ENCODE measurements around the gene LOXHD1. TPM values are rescaled to one million over a fixed set of nuclear protein-coding genes. Genes with fewer than 3 reads are reported as not detected.

The LOXHD1 gene
- total RNA-seq, 1 donor from 2014 or later: not detected

- no peaks in the 10 kb centered on the region for H3K36me3 ChIP-seq
- DNase-seq (ENCODE audit: low spot score in 2 of 2): no peak
- H3K27ac ChIP-seq: no peak overlapping the region
- no peak for TF ChIP-seq CTCF (IDR thresholded peaks at IDR 0.05)
- intact Hi-C loops (cut with DNase I): loop anchor here (10.0 kb wide), 1 partner anchor 310 kb away; a partner anchor contains a TSS
- no peaks in the 10 kb centered on the region for H3K27me3 ChIP-seq
- H3K4me3 ChIP-seq: no peak overlapping the region
- H3K9me3 ChIP-seq: no peaks in the 10 kb centered on the region
- H3K4me1 ChIP-seq: no peaks in the 10 kb centered on the region
Measured at GRCh38 chr18:46484971-46485370, 172.0 kb downstream of the LOXHD1 start.

GRCh38 chr18:46482831-46483230 is 174.2 kb downstream of the LOXHD1 start:
- no peak overlapping the region for H3K27ac ChIP-seq
- DNase-seq (ENCODE audit: low spot score in 2 of 2): no peak
- H3K9me3 ChIP-seq: no peaks in the 10 kb centered on the region
- H3K4me3 ChIP-seq: no peak overlapping the region
- H3K36me3 ChIP-seq: no peaks in the 10 kb centered on the region
- intact Hi-C loops (cut with DNase I): loop anchor here (10.0 kb wide), 1 partner anchor 308 kb away; a partner anchor contains a TSS
- no peak for TF ChIP-seq CTCF (IDR thresholded peaks at IDR 0.05)
- H3K27me3 ChIP-seq: no peaks in the 10 kb centered on the region
- H3K4me1 ChIP-seq: no peaks in the 10 kb centered on the region

GRCh38 chr18:46481847-46482245 is 175.2 kb downstream of the LOXHD1 start:
- Histone ChIP-seq H3K4me1 (no peaks in the 10 kb centered on the region), H3K36me3 (no peaks in the 10 kb centered on the region), H3K27me3 (no peaks in the 10 kb centered on the region), H3K27ac (no peak overlapping the region), H3K4me3 (no peak overlapping the region), H3K9me3 (no peaks in the 10 kb centered on the region)
- TF ChIP-seq CTCF (IDR thresholded peaks at IDR 0.05): no peak
- intact Hi-C loops (cut with DNase I): loop anchor here (2.0 to 10.0 kb wide), 2 partner anchors 201 to 307 kb away; a partner anchor contains a TSS
- no peak for DNase-seq (ENCODE audit: low spot score in 2 of 2)

GRCh38 chr18:46481048-46481846 is 175.8 kb downstream of the LOXHD1 start:
- Histone ChIP-seq H3K4me1 (no peaks in the 10 kb centered on the region), H3K4me3 (no peak overlapping the region), H3K36me3 (no peaks in the 10 kb centered on the region), H3K27me3 (no peaks in the 10 kb centered on the region), H3K9me3 (no peaks in the 10 kb centered on the region), H3K27ac (no peak overlapping the region)
- TF ChIP-seq CTCF (IDR thresholded peaks at IDR 0.05): peak; percentile 16 to 67 (median 59)
- no peak for DNase-seq (ENCODE audit: low spot score in 2 of 2)
- intact Hi-C loops (cut with DNase I): loop anchor here (2.0 to 10.0 kb wide), 2 partner anchors 200 to 306 kb away; a partner anchor contains a TSS

- no peaks in the 10 kb centered on the region for H3K27me3 ChIP-seq
- H3K9me3 ChIP-seq: no peaks in the 10 kb centered on the region
- intact Hi-C loops (cut with DNase I): loop anchor here (2.0 to 10.0 kb wide), 2 partner anchors 199 to 305 kb away; a partner anchor contains a TSS
- H3K4me1 ChIP-seq: no peaks in the 10 kb centered on the region
- no peak for DNase-seq (ENCODE audit: low spot score in 2 of 2)
- H3K4me3 ChIP-seq: no peak overlapping the region
- no peak overlapping the region for H3K27ac ChIP-seq
- no peaks in the 10 kb centered on the region for H3K36me3 ChIP-seq
- no peak for TF ChIP-seq CTCF (IDR thresholded peaks at IDR 0.05)
Measured at GRCh38 chr18:46480226-46480625, 176.8 kb downstream of the LOXHD1 start.

Data from ascending aorta (tissue), 2 donors.